ENCODE results near the gene CDH4.

CDH4 gene

GRCh38 chr20:61772828-61773631 lies 521.0 kb downstream of the CDH4 start:
- Histone ChIP-seq H3K36me3 (ENCODE audit: control insufficient read depth in 2 of 2, insufficient read depth in 1 of 2, low read length in 2 of 2) (no peaks in the 10 kb centered on the region), H3K9me3 (ENCODE audit: control insufficient read depth, insufficient read depth, low read depth, low read length) (no peaks in the 10 kb centered on the region), H3K27ac (ENCODE audit: extremely low read depth, low read depth, low read length) (no peak overlapping the region), H3K4me1 (ENCODE audit: control insufficient read depth, insufficient read depth, low read length) (no peaks in the 10 kb centered on the region), H3K4me3 (ENCODE audit: low read depth, low read length) (no peak overlapping the region)
- no peak for TF ChIP-seq MZF1 (tag by site-specific recombination; IDR thresholded peaks at IDR 0.05; ENCODE audit: borderline replicate concordance)
- TF ChIP-seq ZNF366 (tag by site-specific recombination; conservative IDR thresholded peaks at IDR 0.05) = no peak
- TF ChIP-seq ZNF114 (tag by site-specific recombination; IDR thresholded peaks at IDR 0.05) = no peak
- no peak for TF ChIP-seq ZFP3 (tag by site-specific recombination; IDR thresholded peaks at IDR 0.05; ENCODE audit: low read depth)
- no peak for TF ChIP-seq IKZF3 (tag by site-specific recombination; IDR thresholded peaks at IDR 0.05)
- TF ChIP-seq PRDM1 (tag by site-specific recombination; IDR thresholded peaks at IDR 0.05) = no peak
- no peak for TF ChIP-seq ZNF10 (tag by site-specific recombination; IDR thresholded peaks at IDR 0.05)
- TF ChIP-seq ZNF398 (tag by site-specific recombination; IDR thresholded peaks at IDR 0.05) = no peak
- no peak for TF ChIP-seq ZNF488 (tag by site-specific recombination; IDR thresholded peaks at IDR 0.05)
- no peak for TF ChIP-seq ZNF473 (tag by site-specific recombination; IDR thresholded peaks at IDR 0.05)
- TF ChIP-seq ZNF202 (tag by site-specific recombination; IDR thresholded peaks at IDR 0.05; ENCODE audit: borderline replicate concordance) = no peak
- TF ChIP-seq ZNF311 (tag by site-specific recombination; IDR thresholded peaks at IDR 0.05; ENCODE audit: borderline replicate concordance) = no peak
- no peak for TF ChIP-seq ZNF530 (tag by site-specific recombination; IDR thresholded peaks at IDR 0.05; ENCODE audit: low read depth)
- CTCF ChIA-PET = interaction anchor here (0.7 kb wide), 1 partner anchor 104 kb away, joined by 4 read pairs; no protein-coding TSS in a partner anchor
- POLR2A ChIA-PET = no interaction called here

GRCh38 chr20:61773926-61774587 lies 522.0 kb downstream of the CDH4 start:
- ChIA-PET POLR2A (no interaction called here), CTCF (no interaction called here)
- Histone ChIP-seq H3K27ac (ENCODE audit: extremely low read depth, low read depth, low read length) (no peak overlapping the region), H3K4me1 (ENCODE audit: control insufficient read depth, insufficient read depth, low read length) (no peaks in the 10 kb centered on the region), H3K9me3 (ENCODE audit: control insufficient read depth, insufficient read depth, low read depth, low read length) (no peaks in the 10 kb centered on the region), H3K36me3 (ENCODE audit: control insufficient read depth in 2 of 2, insufficient read depth in 1 of 2, low read length in 2 of 2) (no peaks in the 10 kb centered on the region), H3K4me3 (ENCODE audit: low read depth, low read length) (no peak overlapping the region)
- TF ChIP-seq ZBTB6 (tag by site-specific recombination; IDR thresholded peaks at IDR 0.05) (no peak), ZNF404 (tag by site-specific recombination; IDR thresholded peaks at IDR 0.05) (no peak), GLI2 (tag by site-specific recombination; IDR thresholded peaks at IDR 0.05; ENCODE audit: borderline replicate concordance, low read depth) (no peak), ZNF560 (tag by site-specific recombination; IDR thresholded peaks at IDR 0.05; ENCODE audit: borderline replicate concordance) (no peak), ZSCAN16 (tag by site-specific recombination; IDR thresholded peaks at IDR 0.05) (no peak), YY1 (tag by site-specific recombination; IDR thresholded peaks at IDR 0.05) (no peak), ZNF133 (tag by site-specific recombination; IDR thresholded peaks at IDR 0.05) (no peak), ZNF664 (tag by site-specific recombination; IDR thresholded peaks at IDR 0.05) (no peak)
